ENCODE data around the gene NXF2.
A peak's percentile ranks its signal among the peaks of the same experiment; 100 is the strongest.
"Not testable (repeated sequence)": the region's sequence is repeated elsewhere in the genome, so short reads cannot be mapped to it uniquely, and the experiment has no call there.

Gene NXF2

GRCh38 chrX:102246893-102247292, at the start of gene NXF2:
Gene NXF2 (plus strand): TSS chrX:102247167. CDS start chrX:102307079, 59,912 bp downstream.
- DNase-seq (ENCODE audit: low read depth): not testable (repeated sequence)

- not testable (repeated sequence) for DNase-seq (ENCODE audit: low read depth)
Measured at GRCh38 chrX:102207940-102208339, 39.0 kb upstream of the NXF2 start.

GRCh38 chrX:102214986-102215385, 32.0 kb upstream of the NXF2 start, which contains the start of gene TCP11X1:
Gene TCP11X1 (plus strand): TSS chrX:102215301.
- not testable (repeated sequence) for DNase-seq (ENCODE audit: low read depth)

- DNase-seq (ENCODE audit: low read depth): not testable (repeated sequence)
Measured at GRCh38 chrX:102216497-102216896, 30.5 kb upstream of the NXF2 start.

GRCh38 chrX:102235678-102236077, 11.3 kb upstream of the NXF2 start:
- DNase-seq (ENCODE audit: low read depth): not testable (repeated sequence)

- DNase-seq (ENCODE audit: low read depth): not testable (repeated sequence)
Measured at GRCh38 chrX:102240265-102240664, 6.7 kb upstream of the NXF2 start.

GRCh38 chrX:102272231-102272630, 25.3 kb downstream of the NXF2 start:
- not testable (repeated sequence) for DNase-seq (ENCODE audit: low read depth)

- no peak for DNase-seq (ENCODE audit: low read depth)
Measured at GRCh38 chrX:102338162-102338561, 91.2 kb downstream of the NXF2 start.

GRCh38 chrX:102339312-102340298, 92.6 kb downstream of the NXF2 start:
- DNase-seq (ENCODE audit: low read depth): peak; percentile 17

GRCh38 chrX:102341867-102342266, 94.9 kb downstream of the NXF2 start:
- peak; percentile 4 for DNase-seq (ENCODE audit: low read depth)

GRCh38 chrX:102345916-102346315, 98.9 kb downstream of the NXF2 start:
- peak; percentile 43 for DNase-seq (ENCODE audit: low read depth)
